MM.1S (cell line): ENCODE data around the gene IFITM5.

Source experiments
- DNase-seq: peaks from one replicate; pipeline ENCODE4 v3.0.0-alpha.2; 2015
- H2AFZ ChIP-seq: fragments of 300-600 bp; sonication (generic); 2 replicates; pipeline ENCODE4 v1.6.0; 2016; ENCODE audit warnings: antibody characterized with exemption, low read length
- H3F3A ChIP-seq: fragments of 300-600 bp; sonication (generic); 2 replicates; pipeline ENCODE4 v1.6.1; 2016; ENCODE audit warnings: mild to moderate bottlenecking, antibody characterized with exemption, low read length, moderate library complexity, mixed read lengths; ENCODE audit not compliant: insufficient read depth
- H3K27ac ChIP-seq: fragments of 300-600 bp; sonication (generic); 2 replicates; pipeline ENCODE4 v1.5.1; 2016; ENCODE audit warnings: mild to moderate bottlenecking, low read length
- H3K27me3 ChIP-seq: fragments of 300-600 bp; sonication (generic); replicated peaks from 2 replicates; pipeline ENCODE4 v1.6.0; 2016; ENCODE audit warnings: low read length; ENCODE audit not compliant: insufficient read depth
- H3K36me3 ChIP-seq: fragments of 300-600 bp; sonication (generic); replicated peaks from 2 replicates; pipeline ENCODE4 v1.6.1; 2016; ENCODE audit warnings: mild to moderate bottlenecking, low read length, mixed read lengths; ENCODE audit not compliant: insufficient read depth
- H3K4me1 ChIP-seq: fragments of 300-600 bp; sonication (generic); 2 replicates; pipeline ENCODE4 v1.6.1; 2016; ENCODE audit warnings: low read length, mixed read lengths
- H3K4me2 ChIP-seq: fragments of 300-600 bp; sonication (generic); 2 replicates; pipeline ENCODE4 v1.6.0; 2016; ENCODE audit warnings: low read depth, low read length
- H3K4me3 ChIP-seq: fragments of 300-600 bp; sonication (generic); 2 replicates; pipeline ENCODE4 v1.5.1; 2016; ENCODE audit warnings: low read length, mixed read lengths
- H3K79me2 ChIP-seq: fragments of 300-600 bp; sonication (generic); 2 replicates; pipeline ENCODE4 v1.6.1; 2016; ENCODE audit warnings: mixed run types, low read length, mixed read lengths
- H3K9ac ChIP-seq: fragments of 300-600 bp; sonication (generic); 2 replicates; pipeline ENCODE4 v1.6.1; 2016; ENCODE audit warnings: low read length, mixed read lengths
- H3K9me2 ChIP-seq: fragments of 300-600 bp; sonication (generic); replicated peaks from 2 replicates; pipeline ENCODE4 v1.6.1; 2016; ENCODE audit warnings: mild to moderate bottlenecking, low read length, mixed read lengths; ENCODE audit not compliant: insufficient read depth
- H3K9me3 ChIP-seq: fragments of 300-600 bp; sonication (generic); replicated peaks from 2 replicates; pipeline ENCODE4 v1.6.1; 2016; ENCODE audit warnings: mild to moderate bottlenecking, low read length, mixed read lengths; ENCODE audit not compliant: insufficient read depth
- H4K20me1 ChIP-seq: fragments of 300-600 bp; sonication (generic); 2 replicates; pipeline ENCODE4 v1.6.1; 2016; ENCODE audit warnings: mild to moderate bottlenecking, low read length, moderate library complexity, mixed read lengths; ENCODE audit not compliant: insufficient read depth
- EZH2 ChIP-seq: fragments of 300-600 bp; sonication (generic); optimal IDR thresholded peaks from 2 replicates; pipeline ENCODE3; 2017; ENCODE audit warnings: low read depth, mild to moderate bottlenecking, antibody characterized with exemption, low read length, mixed read lengths
- EZH2phosphoT487 ChIP-seq: fragments of 300-600 bp; sonication (generic); IDR thresholded peaks from 2 replicates; pipeline ENCODE4 v1.6.1; 2018; ENCODE audit warnings: antibody characterized with exemption, low read length
- TF ChIP-seq, protein P1 (sequence below): fragments of 300-600 bp; sonication (generic); IDR thresholded peaks from 2 replicates; pipeline ENCODE4 v1.5.1; 2016; ENCODE audit warnings: antibody characterized with exemption, low read length, mixed read lengths

IFITM5 gene

DNA sequence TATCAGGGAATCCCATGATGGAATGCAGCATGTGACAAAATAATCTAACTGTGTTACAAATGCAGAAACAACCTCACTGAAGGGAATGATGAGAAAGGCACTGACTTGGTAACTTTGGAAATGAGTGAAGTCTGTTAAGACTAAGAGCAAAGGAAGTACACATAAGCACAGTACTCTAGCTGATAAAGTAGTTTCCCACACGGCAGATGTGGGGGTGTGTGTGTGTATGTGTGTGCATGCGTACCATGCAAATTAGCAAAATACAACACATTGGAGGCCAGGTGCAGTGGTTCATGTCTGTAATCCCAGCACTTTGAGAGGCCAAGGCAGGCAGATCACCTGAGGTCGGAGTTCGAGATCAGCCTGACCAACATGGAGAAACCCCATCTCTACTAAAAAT lies 37.7 kb downstream of the IFITM5 start:
- H3K4me1 ChIP-seq = peaks cover 2% of the 10 kb centered on the region

DNA sequence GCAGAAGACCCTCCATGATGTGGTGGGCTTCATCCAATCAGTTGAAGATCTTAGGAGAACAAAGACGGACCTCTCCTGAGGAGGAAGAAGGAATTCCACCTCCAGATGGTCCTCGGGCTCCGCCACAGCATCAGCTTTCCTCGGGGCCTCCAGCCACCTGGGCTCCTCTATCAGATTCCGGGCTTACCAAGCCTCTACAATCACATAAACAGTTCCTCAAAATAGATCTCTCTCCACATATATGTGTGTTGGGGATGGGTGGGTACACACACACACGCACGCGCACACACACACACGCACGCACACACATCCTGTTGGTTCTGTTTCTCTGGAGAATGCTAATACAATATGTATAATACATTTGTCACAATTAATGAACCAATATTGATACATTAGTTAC lies 39.9 kb downstream of the IFITM5 start:
- Histone ChIP-seq H3K79me2 (no peaks in the 10 kb centered on the region), H4K20me1 (no peaks in the 10 kb centered on the region), H2AFZ (no peak overlapping the region), H3F3A (no peaks in the 10 kb centered on the region), H3K27me3 (no peaks in the 10 kb centered on the region), H3K36me3 (no peaks in the 10 kb centered on the region), H3K27ac (no peak overlapping the region), H3K9ac (no peak overlapping the region), H3K4me3 (no peak overlapping the region), H3K4me2 (no peak overlapping the region), H3K9me2 (no peaks in the 10 kb centered on the region), H3K4me1 (no peaks in the 10 kb centered on the region; the same call in 1 of the 2 replicates), H3K9me3 (no peaks in the 10 kb centered on the region)
- TF ChIP-seq EZH2phosphoT487 (no peak), EZH2 (no peak)
- TF ChIP-seq, protein P1, sequence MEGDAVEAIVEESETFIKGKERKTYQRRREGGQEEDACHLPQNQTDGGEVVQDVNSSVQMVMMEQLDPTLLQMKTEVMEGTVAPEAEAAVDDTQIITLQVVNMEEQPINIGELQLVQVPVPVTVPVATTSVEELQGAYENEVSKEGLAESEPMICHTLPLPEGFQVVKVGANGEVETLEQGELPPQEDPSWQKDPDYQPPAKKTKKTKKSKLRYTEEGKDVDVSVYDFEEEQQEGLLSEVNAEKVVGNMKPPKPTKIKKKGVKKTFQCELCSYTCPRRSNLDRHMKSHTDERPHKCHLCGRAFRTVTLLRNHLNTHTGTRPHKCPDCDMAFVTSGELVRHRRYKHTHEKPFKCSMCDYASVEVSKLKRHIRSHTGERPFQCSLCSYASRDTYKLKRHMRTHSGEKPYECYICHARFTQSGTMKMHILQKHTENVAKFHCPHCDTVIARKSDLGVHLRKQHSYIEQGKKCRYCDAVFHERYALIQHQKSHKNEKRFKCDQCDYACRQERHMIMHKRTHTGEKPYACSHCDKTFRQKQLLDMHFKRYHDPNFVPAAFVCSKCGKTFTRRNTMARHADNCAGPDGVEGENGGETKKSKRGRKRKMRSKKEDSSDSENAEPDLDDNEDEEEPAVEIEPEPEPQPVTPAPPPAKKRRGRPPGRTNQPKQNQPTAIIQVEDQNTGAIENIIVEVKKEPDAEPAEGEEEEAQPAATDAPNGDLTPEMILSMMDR = no peak
- DNase-seq = no peak

More for the DNA sequence above, 37.7 kb downstream of the IFITM5 start:
- TF ChIP-seq EZH2phosphoT487 = no peak
- TF ChIP-seq, protein P1 = no peak
- no peak for TF ChIP-seq EZH2
- H2AFZ ChIP-seq = no peak overlapping the region
- no peak overlapping the region for H3K4me3 ChIP-seq
- H3K4me2 ChIP-seq = no peak overlapping the region
- no peaks in the 10 kb centered on the region for H3K9me3 ChIP-seq
- no peaks in the 10 kb centered on the region for H3K79me2 ChIP-seq
- no peaks in the 10 kb centered on the region for H3K36me3 ChIP-seq
- H3K9ac ChIP-seq = no peak overlapping the region
- H4K20me1 ChIP-seq = no peaks in the 10 kb centered on the region
- H3F3A ChIP-seq = peaks cover 2% of the 10 kb centered on the region
- no peak overlapping the region for H3K27ac ChIP-seq
- no peak for DNase-seq
- no peaks in the 10 kb centered on the region for H3K9me2 ChIP-seq
- no peaks in the 10 kb centered on the region for H3K27me3 ChIP-seq

DNA sequence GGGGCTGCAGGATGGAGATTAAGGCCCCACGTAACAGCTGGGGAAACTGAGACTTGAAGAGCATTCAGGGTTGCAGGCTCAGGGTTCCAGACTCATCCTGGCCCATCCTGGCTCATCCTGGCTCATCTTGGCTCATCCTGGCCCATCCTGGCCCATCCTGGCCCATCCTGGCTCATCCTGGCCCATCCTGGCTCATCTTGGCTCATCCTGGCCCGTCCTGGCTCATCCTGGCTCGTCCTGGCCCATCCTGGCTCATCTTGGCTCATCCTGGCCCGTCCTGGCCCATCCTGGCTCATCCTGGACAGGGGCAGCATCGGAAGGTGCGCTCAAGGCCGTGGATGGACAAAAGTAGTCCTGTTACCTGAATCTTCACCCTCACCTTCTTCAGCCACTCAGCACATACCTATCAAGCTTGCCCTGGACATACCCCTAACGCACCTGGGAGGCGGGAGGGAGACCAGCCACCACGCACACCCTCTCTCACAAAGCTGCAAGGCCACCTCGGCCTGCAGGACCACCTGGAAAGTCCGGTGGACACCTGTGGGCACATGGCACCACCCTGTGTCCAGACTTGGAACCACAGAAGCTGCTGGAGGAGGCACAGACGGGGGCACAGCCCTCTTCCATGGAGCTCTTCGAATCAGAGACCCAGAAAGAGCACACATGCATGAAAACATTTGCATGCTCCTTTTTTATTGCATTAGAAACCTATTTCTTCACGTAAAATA lies 41.4 kb downstream of the IFITM5 start:
- TF ChIP-seq EZH2phosphoT487 (no peak), EZH2 (no peak)
- TF ChIP-seq, protein P1 = peak; percentile 24
- Histone ChIP-seq H4K20me1 (no peaks in the 10 kb centered on the region), H3K9me2 (no peaks in the 10 kb centered on the region), H3K36me3 (no peaks in the 10 kb centered on the region), H3K4me1 (no peaks in the 10 kb centered on the region), H3F3A (no peaks in the 10 kb centered on the region), H3K27ac (no peak overlapping the region), H3K27me3 (no peaks in the 10 kb centered on the region), H3K79me2 (no peaks in the 10 kb centered on the region), H3K4me2 (no peak overlapping the region), H3K9me3 (no peaks in the 10 kb centered on the region), H2AFZ (no peak overlapping the region), H3K9ac (no peak overlapping the region), H3K4me3 (no peak overlapping the region)
- no peak for DNase-seq
